GM21360 (cell line): ENCODE measurements around the gene NPAS2.

Experiments used
- ATAC-seq: cut with Tn5 transposase; IDR thresholded peaks from one replicate; pipeline ENCODE4 v1.9.1; 2021; ENCODE audit warnings: mild to moderate bottlenecking, moderate library complexity; ENCODE audit not compliant: unreplicated experiment

NPAS2 gene

DNA sequence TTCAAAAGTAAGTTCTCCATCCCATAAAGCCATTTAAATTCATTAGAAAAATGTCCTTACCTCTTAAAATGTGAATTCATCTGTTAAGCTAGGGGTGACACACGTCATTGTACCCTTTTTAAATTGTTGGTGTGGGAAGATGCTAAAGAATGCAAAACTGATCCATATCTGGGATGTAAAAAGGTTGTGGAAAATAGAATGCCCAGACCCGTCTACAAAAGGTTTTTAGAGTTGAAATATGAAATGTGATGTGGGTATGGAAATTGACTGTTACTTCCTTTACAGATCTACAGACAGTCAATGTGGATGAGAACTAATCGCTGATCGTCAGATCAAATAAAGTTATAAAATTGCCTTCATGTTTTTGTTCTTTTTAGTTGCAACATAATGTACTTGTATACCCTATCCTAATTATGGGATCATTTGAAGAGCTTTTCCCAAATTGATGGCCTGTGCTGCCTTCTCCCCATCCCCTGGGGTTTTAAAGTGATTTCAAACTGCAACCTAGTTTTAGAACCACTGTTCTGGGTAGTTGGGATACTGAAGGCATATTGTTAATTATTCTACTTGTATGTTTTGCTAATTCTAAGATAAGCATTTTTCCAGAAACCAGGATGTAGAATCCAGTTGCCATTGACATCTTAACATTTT is 186.3 kb downstream of the NPAS2 start:
- ATAC-seq: no peak

GRCh38 chr2:101007415-101008345 is 187.7 kb downstream of the NPAS2 start:
- ATAC-seq: no peak

- ATAC-seq: no peak
These were observed 191.2 kb downstream of the NPAS2 start for GRCh38 chr2:101011152-101011551.

DNA sequence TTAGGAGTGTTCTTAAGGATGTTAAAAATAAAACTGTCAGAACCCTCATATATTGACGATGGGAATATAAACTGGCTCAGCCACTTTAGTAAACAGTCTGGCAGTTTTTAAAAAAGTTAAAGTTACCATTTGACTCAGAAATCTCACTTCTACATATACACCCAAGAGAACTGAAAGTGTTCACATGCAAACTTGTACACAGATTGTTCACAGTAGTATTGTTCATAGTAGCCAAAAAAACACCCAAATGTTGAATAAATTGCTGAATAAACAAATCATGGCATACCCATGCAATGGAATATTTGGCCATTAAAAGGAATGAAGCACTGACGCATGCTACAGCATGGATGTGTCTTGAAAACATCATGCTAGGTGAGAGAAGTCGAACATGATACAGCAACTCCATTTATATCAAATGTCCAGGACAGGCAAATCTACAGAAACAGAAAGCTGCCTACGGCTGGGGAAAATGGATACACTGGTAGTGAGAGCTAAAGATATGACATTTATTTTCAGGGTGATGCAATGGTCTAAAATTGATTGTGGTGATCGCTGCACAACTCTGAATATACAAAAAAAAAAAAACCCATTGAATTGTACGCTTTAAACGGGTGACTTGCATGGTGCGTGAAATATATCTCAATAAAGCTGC is 192.2 kb downstream of the NPAS2 start:
- ATAC-seq: peak; percentile 84

DNA sequence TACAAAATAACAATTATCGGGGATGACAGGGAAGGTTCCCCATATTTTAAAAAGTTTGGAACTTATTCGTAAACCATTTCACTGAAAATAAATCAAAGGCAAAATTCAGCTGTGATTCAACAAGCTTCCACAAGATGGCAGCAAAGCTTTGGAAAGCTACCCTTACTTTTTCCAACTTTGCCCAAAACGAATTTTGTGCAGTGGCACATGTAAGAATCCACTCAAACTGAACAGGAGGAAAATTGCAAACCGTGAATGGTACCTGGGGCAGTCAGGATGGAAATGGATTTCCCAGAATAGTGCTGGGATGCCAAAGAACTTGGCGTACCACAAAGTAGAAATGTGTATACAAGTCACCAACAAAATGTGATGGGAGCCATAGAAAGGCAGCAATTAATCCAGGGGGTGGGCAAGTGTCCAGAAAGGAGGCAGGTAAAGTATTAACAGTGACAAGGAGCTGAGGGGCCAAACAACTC is 192.8 kb downstream of the NPAS2 start:
- ATAC-seq: no peak

DNA sequence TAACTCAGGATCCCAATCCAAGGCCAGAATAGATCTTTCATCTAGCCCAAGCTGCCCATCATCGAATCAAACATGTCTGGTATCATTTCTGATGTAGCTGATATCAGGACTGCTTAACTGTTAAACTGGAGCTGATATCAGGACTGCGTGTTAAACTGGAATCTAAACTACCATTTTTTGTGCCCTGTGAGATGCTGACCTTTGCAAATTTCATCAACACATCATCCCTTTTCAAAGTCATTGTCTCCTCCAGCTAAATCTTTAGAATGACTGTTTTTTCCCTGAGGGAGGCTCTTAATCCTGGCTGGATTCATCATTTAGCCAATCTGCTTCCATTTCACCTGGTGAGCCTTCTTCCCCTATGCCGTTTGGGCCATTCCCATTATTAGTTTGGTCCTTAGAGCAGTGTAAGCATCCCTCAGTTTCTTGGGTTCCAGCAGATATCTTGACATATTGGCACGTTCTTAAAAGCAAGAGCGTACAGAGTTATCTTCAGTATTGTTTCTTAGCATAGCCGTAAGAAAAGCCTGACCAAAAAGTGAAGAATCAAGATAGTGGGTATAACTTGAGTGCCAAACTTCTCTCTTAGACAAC is 194.4 kb downstream of the NPAS2 start:
- no peak for ATAC-seq

GRCh38 chr2:101017371-101017770 is 197.4 kb downstream of the NPAS2 start:
- no peak for ATAC-seq

DNA sequence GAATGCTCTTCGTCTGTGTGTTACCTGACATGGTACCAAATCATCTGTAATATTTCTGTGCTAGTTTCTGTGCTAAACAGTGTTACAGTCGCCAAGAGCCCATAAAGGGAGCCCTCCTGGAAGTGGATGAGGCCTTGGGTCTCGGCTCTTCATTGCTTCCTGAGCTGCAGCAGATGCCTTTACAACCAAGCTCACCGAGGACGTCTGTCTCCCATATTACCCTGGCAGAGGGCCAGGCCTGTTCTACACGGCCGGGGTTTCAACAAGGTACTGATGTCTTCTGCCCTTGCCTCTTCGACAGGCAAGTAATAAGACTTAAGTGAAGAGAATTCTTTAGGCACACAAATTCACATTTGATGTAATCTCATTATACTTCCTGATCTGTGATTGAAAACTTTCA is 199.0 kb downstream of the NPAS2 start:
- ATAC-seq: no peak

- ATAC-seq: no peak
These were observed 202.3 kb downstream of the NPAS2 start for GRCh38 chr2:101022221-101022620.

DNA sequence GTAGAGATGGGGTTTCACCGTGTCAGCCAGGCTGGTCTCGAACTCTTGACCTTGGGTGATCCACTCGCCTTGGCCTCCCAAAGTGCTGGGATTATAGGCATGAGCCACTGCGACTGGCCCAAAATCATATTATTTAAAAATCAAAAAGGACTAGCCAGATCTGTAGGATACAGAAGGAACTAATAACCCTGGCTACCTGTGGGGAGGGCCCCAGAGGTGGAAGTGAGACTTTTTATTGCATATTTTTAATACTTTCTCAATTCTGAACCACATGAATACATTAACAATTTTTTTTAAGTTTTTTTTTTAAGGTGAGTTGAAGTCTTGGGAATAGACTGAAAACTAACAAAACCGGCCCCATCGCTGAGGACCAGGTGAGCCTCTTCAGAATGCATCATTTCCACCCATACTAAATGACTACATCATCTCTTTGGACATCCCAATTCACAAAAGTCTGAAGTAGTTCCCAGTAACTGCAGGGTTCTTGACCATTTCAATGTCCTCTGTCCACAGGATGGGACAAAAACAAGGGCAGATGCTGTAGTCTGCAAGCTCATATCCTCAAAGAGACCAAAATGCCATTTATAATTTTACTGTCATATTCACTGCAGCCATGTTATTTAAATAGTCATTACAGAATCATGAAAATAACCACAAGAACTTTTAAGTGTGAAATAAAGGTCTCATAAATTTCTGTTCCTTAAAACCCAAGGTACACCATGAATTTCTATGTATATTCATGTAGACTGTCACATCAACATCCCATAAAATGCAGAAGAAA is 203.6 kb downstream of the NPAS2 start:
- ATAC-seq: no peak

DNA sequence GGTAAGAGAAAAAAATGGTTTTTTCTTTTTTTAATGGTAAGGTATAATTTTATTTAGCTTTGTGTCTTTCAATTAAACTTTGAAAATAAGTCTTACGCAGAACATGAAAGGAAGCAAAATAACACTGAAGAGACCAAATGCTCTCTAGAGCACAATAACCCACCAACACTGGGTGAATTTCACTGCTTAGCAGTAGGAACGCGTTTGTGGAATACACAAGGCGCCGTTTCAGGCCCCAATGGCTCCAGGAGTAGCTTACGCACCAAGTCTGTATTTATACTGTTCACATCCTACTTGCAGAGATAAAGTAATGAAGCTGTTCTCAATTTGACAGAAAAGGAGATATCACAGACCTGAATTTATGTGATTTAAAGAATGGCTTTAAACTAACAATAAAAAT is 205.6 kb downstream of the NPAS2 start:
- ATAC-seq: no peak

DNA sequence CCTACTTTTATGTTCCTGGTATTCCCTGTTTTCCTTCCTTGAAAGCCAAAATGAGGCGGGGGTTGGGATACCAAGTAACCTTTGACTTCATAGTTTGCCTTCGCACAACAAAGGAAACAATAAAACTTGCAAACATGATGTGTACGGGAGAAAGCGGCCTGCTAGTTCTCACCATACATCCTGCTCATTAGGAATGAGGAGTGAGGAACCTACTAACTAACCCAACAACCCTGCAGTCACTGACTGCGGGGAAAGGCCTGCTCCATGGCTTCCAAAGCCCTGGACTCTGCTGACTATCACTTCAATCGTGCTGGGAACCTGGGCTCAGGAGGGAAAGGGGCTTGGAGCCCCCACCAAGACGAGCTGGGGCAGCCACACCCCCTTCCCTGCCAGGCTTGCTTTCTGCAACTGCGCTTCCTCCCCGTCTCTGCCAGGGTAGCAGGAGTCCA is 206.3 kb downstream of the NPAS2 start:
- no peak for ATAC-seq

DNA sequence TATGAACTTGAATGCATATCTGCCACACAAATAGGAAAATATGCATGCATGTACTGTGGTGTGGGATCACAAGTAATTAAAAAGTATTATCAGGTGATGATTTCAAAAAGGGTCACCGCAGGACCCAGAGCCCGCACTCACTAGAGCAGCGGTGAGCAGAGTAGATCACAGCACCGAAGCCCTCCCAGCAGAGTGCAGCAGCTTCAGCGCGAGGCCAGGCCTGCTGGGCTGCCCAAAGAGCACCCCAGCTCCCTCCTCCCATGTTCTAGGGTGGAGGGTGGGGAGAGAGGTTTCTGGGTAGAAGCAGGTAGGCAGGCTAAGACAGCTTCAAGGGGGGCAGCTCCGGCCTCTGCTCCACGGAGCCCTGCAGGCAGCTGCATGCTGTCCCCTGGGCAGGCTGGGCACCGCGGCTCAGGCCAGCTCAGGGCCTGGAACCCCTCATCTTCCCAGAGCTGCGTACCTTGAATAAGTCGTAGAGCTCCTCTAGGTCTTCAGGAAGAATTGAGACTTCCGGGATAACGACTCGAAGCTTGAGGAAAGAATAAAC is 207.1 kb downstream of the NPAS2 start:
- ATAC-seq: no peak

DNA sequence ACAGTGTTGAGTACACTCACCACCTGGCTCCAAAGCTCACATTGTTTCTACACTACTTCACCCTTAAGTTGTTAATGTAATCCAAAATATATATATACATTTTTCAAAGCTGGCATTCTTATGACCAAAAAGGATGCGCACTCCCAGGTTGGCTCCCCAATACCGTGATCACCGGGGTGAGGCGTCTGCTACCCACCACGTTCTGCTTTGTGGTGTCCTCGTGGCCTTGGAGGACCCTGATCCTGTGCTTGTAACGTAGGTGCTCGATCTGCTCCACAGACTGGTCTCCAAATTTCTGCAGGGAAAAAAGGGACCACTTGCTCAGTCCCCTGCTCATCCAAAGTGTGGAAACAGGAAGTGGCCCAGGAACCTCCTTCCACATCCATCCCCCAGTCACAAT is 207.9 kb downstream of the NPAS2 start:
- ATAC-seq: no peak

- no peak for ATAC-seq
These were observed 211.1 kb downstream of the NPAS2 start for GRCh38 chr2:101030866-101031554.

DNA sequence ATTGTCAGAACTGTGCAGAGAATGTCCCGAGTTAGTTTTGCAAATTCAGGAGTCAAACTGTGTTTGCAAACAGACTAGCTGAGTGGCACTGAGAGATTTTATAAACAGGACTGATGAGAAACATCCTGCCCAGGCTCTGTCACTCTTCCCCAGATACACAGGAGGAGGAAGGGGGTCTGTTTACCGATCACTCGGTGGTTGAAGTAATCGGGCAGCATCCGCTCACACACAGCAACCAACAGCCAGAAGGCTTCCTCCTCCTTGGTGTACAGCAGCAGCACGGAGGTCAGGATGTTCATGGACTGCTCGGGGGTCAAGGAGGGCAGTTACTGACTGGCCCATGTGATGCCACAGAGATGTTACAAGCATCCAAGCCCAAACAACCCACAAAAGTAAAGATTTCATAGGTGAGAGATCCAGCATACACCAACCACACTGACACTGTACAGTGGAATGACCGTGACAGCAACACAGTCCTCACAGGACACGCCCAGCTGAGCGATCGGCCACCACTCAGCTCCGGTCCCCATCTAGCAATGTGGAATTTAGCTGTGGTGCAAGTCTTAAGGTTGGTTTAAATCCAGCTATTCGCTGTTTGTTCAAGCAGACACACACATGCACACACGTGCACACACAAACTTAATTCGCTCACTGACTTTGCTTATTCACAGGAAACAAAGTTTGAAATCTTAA is 212.3 kb downstream of the NPAS2 start:
- ATAC-seq: no peak

- no peak for ATAC-seq
These were observed 216.6 kb downstream of the NPAS2 start for GRCh38 chr2:101036562-101036961.

GRCh38 chr2:101037161-101037755 is 217.3 kb downstream of the NPAS2 start:
- ATAC-seq: no peak
